Caki2 (cell line): Measurements from ENCODE around the gene NPR2. TPM values are rescaled to one million over a fixed set of nuclear protein-coding genes. Genes with fewer than 3 reads are reported as not detected.

Experiments
- DNase-seq: peaks from one replicate; pipeline ENCODE4 v3.0.0-alpha.2; 2015; ENCODE audit warnings: low read depth
- in situ Hi-C: cut with HindIII; loops from 2 replicates; pipeline ENCODE4 v1.10.0; 2016; ENCODE audit warnings: low sequenced_read_pairs, low pct_unique_long_range_greater_than_20kb, mixed read lengths
- total RNA-seq: library from RNA; depleted of rRNA; stranded (reverse); fragments of >200 nt; shearing (Covaris generic); gene quantifications from 2 replicates; pipeline ENCODE4 v1.2.3, GENCODE V29; 2014; ENCODE audit warnings: low replicate concordance

Gene NPR2
- total RNA-seq, 1 experiment from 2014 or later, result 2.0 TPM

GRCh38 chr9:35792024-35792813 is 828 bp downstream of the NPR2 start:
- in situ Hi-C loops, result no loop called here
- DNase-seq, result no peak

DNA sequence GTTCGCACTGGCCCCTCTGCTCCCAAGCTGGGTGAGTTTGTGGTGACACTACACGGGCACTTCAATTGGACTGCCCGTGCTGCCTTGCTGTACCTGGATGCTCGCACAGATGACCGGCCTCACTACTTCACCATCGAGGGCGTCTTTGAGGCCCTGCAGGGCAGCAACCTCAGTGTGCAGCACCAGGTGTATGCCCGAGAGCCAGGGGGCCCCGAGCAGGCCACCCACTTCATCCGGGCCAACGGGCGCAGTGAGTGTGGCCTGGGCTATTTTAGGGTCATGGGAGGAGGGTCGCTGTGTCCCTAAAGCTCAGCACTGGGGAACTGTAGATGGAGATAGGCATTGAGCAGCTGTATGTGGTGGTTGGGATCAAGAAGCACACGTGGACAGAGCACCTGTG is 1.4 kb downstream of the NPR2 start:
- no peak for DNase-seq
- in situ Hi-C loops, result no loop called here

DNA sequence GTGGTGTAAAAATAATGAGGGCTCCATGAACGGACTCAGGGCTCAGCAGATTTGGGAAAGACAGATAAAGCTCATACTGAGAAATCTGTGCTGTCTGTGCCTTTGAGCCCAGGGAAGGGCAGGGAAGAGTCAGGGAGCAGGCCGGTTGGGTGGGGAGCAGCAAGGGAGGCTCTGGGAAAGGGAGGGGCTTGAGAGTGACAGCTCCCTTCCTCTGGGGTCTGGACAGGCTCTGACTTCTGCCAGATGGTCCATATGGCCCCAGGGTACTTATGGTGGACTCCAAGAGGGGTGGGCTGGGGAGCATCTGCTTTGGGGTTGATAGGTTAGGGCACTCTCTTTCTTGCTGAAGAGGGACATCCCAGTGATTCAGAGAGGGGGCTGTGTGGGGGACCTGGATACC is 2.1 kb downstream of the NPR2 start:
- in situ Hi-C loops, result no loop called here
- DNase-seq, result no peak

GRCh38 chr9:35795695-35796094 is 4.3 kb downstream of the NPR2 start:
- in situ Hi-C loops, result no loop called here
- DNase-seq, result no peak

DNA sequence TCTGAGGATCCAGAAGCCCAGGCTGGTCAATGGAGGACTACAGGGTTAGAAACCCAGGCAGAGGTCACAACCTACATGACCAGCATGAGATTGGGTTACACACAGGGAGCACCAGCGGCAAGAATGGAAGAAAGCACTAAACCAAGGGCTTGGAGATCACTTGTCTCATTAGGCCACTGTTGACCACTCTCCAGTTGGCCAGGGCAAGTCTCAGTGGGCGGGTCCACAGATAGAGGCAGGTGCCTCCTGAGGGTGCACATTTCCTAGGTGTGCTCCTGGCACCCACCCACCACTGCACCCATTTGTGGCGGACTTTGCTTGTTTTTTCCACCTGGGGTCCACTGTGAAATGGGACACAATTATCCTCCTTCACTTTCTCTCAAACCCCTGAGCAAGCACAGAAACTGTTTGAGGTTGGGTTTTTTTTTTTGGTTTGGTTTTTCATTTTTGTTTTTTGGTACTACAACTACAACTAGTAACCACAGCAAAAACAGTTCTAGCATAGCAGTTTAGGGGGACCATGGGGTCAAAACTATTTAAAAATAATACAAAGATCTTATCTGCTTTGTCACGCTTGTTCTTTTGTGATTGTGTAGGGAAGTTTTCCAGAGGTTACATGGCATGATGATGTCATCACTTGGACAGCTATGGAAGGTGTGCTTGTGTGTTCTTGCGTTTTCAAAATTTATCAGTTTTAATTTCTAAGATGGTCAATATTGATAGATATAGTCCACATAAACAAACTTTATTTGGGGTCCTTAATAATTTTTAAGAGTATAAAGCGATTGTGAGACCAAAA is 6.1 kb downstream of the NPR2 start:
- DNase-seq, result no peak
- in situ Hi-C loops, result no loop called here

DNA sequence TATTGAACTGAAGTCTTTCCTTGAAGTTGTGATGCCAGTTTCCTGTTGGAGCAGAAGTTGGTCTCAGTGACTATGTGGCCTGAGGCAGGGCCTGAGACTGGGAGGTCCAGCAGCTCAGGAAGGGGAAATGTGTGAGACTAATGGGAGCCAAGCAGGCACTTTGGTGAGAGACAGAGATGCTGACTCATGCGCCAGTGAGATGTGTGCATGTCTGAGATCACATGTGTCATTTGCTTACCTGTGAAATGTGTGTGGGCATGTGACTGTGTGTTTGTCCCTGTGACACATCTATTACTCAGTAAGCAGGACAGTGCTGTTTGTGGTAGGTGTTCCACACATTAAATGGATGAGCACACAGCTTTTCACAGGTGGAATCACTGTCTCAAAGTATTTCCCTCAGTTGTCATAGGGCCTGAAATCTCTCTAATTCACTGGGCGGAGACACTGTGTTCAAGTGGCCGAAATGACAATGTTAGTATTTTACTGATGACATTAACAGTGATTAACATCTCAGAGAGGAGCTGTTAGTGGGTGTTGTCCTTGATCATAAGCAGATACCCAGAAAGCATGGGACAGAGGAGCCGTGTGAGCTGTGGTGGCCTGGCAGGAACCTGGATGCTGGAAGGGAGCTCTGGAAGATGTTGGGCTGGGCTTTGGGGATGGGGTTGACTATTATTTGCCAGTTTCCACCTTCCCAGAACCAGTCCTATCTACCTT is 7.4 kb downstream of the NPR2 start:
- in situ Hi-C loops, result no loop called here

GRCh38 chr9:35800530-35800929 is 9.1 kb downstream of the NPR2 start:
- in situ Hi-C loops, result no loop called here
- no peak for DNase-seq

More for the DNA sequence above, 7.4 kb downstream of the NPR2 start:
- peak; percentile 76 for DNase-seq

- DNase-seq, result no peak
- in situ Hi-C loops, result no loop called here
Observed at GRCh38 chr9:35801328-35802128, 10.1 kb downstream of the NPR2 start.

DNA sequence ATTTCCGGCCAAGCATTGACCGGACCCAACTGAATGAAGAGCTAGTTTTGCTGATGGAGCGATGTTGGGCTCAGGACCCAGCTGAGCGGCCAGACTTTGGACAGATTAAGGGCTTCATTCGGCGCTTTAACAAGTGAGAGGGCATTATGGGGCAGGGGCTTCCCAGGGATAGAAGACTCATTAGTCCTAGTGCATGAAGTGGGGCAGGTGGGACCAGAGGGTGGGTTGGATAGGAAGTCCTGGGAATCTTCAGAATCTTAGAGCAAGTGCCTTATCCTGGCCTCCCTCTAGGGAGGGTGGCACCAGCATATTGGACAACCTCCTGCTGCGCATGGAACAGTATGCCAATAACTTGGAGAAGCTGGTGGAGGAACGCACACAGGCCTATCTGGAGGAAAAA is 14.7 kb downstream of the NPR2 start:
- DNase-seq, result no peak
- in situ Hi-C loops, result no loop called here

- in situ Hi-C loops, result no loop called here
- DNase-seq, result no peak
Observed at GRCh38 chr9:35808433-35808832, 17.0 kb downstream of the NPR2 start.

DNA sequence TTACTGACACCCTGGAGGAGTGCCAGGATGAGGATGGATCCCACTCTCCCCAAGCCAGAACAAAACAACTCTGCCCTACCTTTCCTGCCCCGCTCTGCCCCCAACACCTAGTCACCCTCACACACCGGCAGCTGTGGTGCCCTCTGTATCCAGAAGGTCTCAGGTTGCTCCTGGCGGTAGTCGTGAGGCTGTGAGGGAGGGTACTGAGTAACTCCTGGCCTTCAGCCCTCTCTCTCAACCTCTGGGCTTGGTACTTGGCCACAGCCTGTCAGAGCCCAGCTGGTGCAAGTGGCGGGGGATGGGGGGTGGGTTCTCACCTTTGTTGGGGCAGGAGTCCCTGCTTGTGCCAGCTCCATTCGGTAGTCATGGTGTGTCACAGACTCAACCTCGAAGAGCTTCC is 18.7 kb downstream of the NPR2 start:
- in situ Hi-C loops, result no loop called here
- DNase-seq, result no peak

- DNase-seq, result no peak
- in situ Hi-C loops, result no loop called here
Observed at GRCh38 chr9:35811381-35812024, 20.1 kb downstream of the NPR2 start.

DNA sequence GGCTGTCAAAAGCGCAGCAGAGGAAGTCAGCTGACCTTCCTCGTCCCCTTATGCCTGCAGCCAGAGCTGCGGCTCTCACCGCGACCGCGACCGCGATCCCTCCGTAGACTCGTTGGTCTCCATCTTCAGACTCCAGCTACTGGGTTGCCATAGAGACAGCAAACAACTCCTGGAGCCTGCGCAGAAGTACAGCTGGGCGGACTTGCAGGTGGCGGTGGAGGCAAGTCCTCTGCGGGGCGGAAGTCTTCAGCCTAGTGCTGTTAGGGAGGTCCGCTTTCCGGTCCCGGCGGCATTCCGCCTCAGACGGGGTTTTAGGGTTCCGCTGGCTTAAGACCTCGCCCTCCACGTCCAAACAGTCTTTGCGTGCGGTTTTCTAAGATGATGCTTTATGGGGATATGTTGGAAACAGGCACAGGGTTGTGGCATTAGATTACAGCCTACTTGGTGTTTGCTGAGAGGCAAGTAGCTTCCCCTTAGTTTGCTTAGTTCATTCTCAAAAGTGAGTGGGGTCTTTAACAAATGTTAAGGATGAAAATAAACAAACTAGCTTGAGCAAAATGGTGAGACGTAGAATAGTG is 20.7 kb downstream of the NPR2 start, which contains the start of gene SPAG8:
SPAG8 (minus strand) TSS at position 238 of the 578 bp plus-strand sequence; CDS start at position 123, 115 bp downstream.
- in situ Hi-C loops, result no loop called here
- DNase-seq, result peak; percentile 83

GRCh38 chr9:35813434-35814105 is 22.2 kb downstream of the NPR2 start:
- no peak for DNase-seq
- in situ Hi-C loops, result no loop called here

GRCh38 chr9:35814106-35814840 is 22.9 kb downstream of the NPR2 start:
- in situ Hi-C loops, result no loop called here

DNA sequence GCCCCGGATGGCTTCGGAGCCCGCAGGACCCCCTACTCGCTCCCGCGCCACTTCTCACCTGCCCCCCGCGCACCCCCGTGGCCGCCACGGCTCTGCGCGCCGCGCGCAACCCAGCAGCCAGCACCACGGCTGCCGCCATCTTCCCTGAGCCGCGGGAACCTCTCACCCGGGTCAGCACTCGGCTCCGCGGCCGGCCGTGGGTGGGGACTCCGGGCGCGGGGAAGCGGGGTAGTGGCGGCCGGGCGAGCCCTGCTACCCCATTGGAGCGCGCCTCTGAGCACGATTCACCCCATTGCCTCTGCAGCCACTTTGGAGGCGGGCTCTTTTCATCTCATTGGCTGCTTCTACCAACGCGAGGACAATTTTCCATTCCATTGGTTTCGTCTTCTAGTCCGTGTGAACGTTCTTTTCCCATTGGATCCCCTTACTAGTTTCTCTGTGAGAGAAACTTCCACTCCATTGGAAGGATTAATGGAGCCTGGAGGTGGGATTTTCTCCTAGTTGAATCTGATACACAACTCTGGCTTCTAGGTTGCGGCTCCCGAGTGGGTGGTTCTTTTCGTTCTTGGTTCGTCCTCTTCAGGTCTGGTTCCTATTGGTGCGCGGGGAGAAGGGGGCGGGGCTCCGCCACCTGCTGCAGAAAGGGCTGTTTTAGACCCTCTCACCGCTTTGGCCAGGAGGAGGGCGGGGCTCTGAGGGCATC is 23.6 kb downstream of the NPR2 start, which contains the start of gene HINT2:
HINT2 (minus strand) TSS at position 202 of the 703 bp plus-strand sequence; CDS start at position 139, 63 bp downstream.
- in situ Hi-C loops, result no loop called here
- DNase-seq, result peak; percentile 97

More at GRCh38 chr9:35814106-35814840, 22.9 kb downstream of the NPR2 start:
- DNase-seq, result peak; percentile 65
